Lung microvascular endothelial cell (primary cell): ENCODE data around the gene PTPRN2. TPM values are rescaled to one million over a fixed set of nuclear protein-coding genes. Genes with fewer than 3 reads are reported as not detected.

Experiments used
- DNase-seq, 2 donors: peaks; one replicate each; pipeline versions ENCODE4 v3.0.0 to v3.0.0-alpha.2; 2010; ENCODE audit warnings: low read depth in 2 of 2
- total RNA-seq: library from RNA; depleted of rRNA; stranded (reverse); fragments of >200 nt; gene quantifications from 2 replicates; pipeline ENCODE4 v1.2.1, GENCODE V29; 2014

Gene PTPRN2
- total RNA-seq, 1 donor from 2014 or later: 4.6 TPM

DNA sequence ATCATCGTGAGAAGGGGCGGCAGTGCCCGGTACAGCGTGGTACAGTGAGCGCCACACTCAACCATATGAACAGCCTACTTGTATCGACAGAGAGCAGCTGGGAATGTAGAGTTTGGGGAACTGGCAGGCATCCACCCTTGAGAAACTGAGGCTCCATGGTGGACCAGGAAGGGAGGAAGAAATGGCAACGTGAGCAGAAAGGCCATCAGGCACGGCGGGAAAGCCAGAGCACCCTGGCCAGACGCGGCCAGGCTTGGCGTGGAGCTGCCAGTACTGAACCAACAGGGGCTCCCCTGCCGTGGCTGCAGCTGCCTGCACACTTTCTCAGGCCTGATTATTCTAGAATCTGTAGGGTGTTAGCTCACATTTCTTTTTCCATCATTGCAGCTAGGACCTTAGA is 442.3 kb downstream of the PTPRN2 start:
- DNase-seq: no peak

DNA sequence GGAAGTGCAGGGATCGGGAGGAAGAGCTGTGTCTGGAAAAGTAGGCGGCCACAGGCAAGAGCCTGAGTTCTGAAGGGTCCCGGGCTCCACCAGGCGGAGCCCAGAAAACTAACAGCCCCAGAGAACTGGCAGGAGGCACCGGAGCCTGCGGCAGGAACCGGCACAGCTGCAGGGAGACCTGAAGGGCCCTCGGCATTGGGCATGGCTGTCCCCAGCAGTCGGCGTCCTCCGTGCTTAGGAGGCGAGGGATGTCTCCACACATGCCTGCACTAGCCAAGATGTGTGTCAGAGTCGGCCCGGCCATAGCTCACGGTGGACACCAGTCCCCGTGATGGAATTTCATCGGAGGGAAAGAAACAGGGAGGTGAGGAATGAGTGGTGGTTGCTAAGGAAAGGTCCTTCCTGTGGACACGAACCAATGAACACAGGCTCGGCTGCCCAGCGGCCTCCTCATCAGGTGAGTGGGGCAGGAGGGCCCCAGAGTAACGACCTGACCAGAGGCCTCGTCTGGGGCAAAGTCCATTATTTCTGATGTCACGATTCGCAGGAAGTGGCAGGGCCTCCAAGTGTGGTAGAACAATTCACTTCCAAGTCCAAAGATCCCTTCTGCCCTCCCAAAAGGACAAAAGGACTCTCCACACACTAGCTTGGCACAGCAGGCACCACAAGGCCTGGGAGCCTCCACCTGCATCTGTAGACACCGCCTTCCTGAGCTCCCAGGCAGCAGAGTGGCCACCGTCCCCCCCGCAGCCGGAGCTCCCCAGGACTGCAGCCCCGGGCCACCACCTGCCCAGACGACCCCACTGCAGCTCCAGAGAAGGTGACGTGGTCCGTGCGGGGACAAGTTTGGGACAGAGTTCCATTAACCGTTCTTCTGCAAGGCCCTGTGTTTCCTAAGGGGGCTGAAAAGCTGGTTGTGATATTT is 444.2 kb downstream of the PTPRN2 start:
- no peak for DNase-seq

DNA sequence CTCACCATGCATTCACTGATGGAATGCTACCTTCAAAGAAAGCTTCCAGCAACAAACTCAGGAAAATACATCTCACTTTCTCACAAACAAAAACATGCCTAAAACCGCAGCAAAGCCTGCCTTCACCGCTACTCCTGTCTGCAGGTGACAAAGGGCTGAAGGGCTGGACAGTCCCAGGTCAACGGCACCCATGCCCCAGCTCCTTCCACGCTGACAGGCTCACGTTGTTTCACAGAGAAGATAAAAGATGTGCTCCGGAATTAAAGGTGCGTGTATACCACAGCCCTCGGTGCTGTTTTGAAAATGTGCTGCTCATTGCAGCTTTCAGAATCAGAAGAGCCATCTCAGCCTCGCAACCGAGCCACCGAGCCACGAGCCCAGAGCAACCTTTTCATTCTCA is 445.0 kb downstream of the PTPRN2 start:
- no peak for DNase-seq

DNA sequence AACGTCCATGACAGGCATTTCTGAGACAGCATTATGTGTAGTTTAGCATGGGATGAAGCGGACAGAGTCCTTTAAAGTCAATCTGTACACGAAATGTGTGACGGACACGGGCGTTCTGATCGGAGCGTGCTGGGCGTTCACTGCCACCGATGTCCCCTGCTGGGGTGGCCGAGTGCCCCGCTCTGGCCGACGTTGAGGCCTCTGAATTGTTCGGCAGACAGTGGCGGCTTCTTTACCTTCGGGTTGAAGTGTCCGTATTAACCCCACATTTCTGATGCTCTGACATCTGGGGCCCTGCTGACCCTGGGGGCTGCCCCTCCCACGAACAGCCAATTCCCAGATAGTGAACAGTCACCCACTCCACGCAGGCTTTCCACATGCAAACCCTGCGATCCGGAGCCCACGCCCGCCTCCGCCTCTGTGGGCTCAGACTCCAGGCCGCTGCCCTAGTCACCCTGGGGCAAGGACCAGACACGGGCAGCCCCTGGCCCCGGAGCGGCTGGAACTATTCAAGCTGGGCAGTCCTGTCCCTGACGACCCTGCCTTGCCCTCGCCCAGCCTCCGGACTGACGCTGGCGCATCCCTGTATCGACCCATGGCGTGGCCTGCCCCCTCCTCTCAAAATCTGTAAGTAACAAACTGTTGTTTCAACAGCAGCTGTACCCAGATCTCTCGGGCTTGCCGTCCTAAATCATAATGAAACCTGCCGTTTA is 445.7 kb downstream of the PTPRN2 start:
- no peak for DNase-seq

DNA sequence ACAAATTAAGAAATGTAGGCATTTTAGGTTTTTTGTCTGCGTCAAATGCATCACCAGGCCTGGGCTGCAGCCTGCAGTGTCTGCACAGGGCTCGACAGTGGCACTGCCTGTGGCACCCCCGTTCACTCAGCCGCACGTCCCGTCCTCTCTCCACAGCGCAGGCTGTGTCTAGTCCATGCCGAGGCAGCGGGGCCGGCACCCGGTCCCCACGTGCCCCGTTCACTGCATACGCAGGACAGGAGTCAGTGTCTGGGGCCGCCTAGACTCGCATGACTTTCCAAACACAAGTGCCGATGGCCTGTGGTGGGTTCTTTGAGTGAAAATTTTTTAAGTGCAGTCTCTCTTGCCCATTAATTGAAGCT is 446.4 kb downstream of the PTPRN2 start:
- no peak for DNase-seq

DNA sequence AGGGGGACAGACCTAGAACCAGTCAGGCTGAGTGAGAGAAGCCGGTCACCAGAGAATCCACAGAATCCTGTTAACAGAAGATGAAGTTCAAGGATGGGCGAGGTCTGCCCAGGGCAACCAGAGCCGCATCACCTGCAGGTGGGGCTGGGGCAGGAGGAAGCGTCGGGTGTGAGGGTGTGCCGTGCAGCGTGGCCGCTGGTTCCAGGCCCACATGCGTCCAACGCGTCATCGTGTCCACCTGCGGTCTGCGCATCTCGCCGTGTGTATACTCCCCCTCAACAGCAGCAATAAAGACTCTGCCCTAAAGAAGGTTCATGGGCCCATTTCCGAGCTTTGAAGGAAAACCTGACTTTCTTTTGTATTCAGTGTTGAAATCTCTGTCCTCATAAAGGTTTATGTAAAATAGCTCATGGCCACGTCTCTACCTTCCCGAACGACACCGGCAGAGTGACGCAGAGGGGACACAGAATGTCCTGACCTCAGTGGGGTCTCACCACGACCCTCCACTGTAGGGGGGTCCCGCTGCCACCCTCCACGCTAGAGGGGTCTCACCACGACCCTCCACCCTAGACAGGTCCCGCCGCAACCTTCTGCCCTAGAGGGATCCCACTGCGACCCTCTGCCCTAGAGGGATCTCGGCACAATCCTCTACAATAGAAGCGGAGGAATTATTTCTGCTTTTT is 446.9 kb downstream of the PTPRN2 start:
- no peak for DNase-seq

DNA sequence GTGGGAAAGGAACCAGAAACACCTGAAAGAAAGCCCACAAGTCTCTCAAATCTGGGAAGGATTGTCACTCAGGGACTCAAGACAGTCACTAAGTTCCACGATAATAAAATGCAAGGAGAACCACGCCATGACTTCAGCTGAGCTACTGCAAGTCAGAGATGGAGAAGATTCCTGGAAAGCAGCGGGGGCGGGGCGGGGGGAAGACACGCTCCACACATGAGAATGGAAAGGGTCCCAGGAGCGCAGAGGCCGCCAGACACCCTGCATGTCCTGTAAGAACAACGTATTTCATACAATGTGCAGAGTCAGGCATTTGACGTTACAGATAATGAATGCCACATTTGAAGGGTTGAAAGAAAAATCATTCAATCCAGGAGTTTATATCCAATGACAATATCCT is 448.1 kb downstream of the PTPRN2 start:
- no peak for DNase-seq

DNA sequence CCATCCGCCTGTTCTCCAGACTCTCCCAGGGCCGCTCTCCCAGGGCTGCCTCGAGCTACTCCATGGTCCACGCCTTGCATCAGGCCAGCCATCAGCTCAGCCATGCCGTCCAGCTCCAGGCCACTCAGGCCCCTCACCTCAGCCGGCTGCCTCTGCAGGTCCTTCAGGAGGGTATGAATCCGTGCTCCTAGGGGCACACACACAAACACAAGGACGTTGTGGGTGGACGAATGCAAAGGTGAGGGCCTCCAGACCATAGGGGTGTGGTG is 449.4 kb downstream of the PTPRN2 start:
- DNase-seq: no peak

DNA sequence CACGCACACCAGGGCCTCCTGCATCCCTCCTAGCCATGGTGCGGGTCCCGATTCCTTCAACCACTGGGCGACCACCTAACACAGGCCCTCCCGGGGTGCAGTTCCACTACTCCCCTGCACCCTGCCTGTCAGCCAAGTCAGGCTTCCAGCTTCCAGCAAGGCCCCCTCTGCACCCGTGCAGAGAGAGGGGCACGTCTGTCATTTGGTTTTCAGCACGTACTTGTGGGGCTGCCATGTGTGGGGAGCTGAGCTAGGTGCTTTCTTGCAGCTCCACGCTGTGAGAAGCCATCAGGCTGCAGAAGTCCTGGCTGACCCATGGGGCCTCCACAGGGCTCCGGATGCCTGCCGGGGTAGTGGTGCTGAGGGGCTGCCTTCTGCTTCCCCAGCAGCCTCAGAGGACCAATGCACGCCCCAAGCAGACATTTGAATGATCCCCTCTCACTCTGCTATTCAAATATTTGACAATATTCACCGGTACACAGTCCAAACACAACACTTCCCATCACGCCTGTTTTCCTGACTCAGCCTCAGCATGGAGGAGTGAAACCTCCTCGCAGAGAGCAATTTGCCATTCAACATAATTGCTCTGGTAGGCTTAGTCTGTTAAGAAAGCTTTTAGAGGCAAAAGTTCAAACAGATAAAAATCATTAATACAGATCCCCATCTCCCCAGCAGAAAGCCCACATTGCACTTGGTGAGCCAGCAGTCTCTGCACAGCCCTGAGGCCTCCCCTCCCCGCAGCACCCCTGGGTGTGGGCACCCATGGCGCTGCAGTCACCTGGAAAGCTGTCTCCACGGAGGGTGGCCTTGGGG is 449.9 kb downstream of the PTPRN2 start:
- no peak for DNase-seq

DNA sequence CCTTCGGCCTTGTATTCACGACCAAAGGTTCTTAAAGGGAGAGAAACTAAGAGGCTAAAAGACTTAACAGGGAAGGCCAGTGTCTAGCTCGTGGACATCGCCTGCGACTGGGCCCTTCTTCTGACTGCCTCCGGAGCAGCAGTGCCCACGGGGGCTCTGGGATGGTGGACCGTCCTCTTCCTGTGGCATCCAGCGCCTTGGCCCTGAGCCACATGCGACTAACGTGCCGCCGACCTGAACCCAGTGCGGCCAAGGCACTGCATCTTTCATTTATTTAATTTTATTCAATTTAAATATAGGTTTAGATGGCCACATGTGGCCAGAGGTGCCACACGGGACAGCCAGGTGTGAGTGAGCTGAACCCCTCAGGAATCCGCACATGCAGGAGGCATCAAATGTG is 451.7 kb downstream of the PTPRN2 start:
- DNase-seq: no peak

DNA sequence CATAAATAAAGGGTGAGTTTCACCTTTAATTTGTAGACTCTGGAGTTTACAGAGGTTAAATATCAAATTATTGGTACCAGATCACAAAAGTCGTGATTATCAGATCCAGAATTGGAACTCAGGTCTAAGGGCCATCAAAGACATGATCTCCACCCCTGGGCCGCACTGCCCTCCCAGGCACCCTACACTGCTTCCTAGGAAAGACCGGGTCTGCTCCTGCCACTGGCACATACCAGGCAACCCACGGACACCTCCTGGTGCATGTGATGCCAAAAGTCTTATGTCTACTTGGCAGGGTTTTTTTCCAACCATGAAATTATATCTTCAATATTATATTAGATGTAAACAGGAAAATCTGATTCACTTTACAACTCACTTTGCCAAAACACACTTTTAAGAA is 452.8 kb downstream of the PTPRN2 start:
- DNase-seq: no peak

DNA sequence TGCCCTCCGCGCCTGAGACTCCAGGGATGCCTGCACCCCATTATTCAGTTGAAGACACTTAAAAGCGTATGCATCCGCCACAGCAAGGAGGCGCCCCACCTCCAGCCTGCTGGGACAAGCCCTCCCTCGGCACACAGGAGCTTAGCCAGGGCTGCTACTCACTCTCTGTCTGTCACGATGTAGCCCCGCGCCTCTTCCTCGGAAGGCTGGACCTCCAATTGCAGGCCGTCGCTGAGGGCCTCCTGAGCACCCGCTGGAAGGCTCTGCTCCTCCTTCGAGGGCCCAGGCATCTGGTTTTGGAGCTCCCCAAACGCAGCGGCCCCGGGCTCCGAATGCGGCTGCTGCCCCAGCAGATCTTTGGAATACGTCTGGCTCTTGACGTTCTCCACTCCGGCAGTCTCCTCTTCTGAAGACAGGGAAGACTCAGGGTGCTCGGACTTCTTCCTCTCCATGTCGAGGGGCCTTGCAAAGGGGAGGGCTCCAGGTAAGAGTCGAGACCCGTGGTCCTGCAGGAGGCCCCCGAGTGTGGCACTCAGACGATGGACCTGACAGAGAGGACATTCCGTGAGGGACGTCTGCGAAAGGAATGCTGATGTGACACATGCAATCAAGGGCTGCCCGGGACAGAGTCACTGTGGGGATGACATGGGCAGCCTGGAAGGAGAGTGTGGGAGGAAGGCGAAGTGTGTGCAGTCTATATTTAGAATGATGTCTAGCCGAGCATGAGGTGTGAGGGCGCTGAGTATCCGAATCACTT is 453.9 kb downstream of the PTPRN2 start:
- DNase-seq: no peak

DNA sequence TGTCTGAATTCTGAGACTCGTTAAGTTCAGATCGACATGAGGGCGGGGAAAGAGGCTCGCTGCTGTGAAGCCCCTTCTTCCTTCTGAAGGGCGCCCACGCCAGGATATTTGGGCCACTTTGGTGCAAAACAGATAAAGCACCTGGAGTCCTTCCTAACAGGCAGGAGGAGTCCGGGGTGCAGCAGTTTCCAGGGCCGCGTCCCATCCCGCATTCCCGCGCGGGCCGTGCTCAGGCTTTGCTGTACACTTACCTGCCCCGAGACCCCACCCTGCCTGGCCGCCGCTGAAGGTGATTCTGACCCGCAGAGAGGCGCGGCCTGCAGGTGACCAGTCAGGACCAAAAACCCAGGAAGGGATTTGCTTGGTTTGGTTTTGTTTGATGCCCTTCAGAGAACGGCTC is 454.6 kb downstream of the PTPRN2 start:
- no peak for DNase-seq

DNA sequence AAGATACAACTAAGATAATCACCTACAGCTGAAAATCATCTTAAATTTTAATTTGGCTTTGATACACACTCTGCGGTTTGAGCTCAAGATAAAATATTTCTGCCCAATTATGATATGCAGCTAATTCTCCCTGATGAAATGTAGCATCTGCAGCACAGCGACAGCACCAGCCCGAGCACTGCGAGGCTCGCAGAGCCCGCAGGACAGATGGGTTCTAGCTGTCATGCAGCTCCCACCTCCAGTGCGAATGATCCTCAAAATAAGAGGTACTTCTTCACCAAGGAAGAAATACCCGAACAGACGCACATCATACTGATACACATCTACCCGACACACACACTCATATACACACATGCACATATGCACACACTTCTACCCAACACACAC is 457.6 kb downstream of the PTPRN2 start:
- no peak for DNase-seq

DNA sequence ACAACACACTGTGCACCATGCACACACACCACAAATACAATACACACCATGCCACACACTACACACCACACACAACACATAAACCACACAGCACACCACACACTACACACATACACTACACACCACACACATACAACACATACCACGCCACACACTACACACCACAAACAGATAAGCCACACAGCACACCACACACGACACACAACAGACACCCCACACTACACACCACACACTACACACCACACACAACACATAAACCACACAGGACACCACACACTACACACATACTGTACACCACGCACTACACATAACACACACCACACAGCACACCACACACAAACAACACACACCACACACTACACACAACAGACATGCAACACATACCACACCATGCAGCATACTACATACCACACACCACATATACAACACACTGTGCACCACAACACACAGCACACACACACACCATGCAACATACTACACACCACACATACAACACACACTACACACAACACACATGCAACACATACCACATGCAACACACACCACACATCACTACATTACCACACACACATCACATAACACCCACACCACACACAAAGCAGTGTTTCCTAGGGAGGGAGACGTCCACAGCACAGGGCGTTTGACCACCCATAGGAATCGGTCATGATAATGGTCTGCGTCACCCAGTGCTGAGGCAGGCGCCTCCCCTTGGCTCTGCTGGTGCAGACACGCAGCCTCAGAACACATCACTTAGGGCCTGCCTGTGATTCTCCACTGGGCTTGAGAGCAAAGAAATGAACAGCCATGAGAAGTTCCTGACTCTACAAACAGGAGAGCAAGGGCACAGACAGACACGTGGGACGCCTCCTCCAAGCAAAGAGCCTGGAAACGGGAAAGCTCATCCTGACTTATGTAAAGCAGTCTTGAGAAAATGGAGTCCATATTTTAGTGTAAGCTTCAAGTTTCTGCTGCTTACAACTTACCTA is 458.3 kb downstream of the PTPRN2 start:
- DNase-seq: no peak

DNA sequence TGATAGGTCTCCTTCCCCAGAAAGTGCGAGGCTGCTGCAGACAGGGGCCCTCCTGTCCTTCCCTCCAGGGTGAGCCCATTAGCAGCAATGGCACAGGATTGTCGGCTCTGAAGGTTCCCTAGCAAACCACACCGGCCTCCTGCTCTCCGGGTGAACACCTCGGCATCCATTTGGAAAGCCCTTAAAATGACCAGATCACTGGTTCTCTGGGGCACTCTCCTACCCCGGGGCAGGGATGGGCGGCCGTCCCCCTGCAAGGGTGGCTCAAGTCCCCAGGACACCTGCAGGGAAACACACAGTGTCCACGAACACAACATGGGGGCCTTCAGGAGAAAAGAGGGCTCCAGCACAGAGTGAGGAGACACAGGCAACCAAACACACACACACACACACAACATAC is 459.1 kb downstream of the PTPRN2 start:
- DNase-seq: no peak

DNA sequence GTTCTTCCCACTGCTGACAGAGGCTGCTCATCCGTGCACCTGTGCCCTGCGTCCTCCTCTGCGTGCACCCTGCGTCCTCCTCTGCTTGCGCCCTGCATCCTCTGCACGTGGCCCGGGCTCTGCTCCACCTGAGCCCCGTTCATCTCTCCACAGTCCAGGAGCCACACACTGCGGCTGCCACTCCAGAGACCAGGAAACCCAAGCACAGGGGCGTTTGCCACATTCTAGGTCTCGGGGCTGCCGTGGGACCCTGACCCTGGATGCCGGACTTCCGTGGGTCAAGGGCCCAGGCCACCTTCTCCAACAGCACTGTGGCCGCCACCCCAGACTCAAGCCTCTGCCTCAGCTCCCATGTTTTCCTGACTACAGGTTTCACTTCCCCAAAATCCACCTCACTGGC is 460.4 kb downstream of the PTPRN2 start:
- no peak for DNase-seq

DNA sequence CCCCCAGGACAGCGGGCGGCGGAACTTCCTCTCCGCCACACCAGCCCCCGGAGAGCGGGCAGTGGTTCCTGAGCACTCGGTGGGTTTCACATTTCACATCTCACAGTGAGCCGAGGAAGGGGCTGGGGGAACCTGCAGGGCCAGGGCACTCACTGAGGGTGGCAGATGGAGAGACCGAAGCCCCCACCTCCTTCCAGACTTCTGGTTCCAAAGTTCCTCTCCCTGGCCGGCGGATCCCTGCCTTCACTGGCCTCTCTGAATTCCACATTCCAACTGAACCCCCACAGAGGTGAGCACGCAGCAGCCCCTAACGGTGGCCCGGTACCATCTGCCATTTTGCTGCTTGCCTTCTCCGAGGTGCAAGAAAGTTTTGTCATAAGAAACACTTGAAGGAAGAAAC is 461.0 kb downstream of the PTPRN2 start:
- DNase-seq: no peak

DNA sequence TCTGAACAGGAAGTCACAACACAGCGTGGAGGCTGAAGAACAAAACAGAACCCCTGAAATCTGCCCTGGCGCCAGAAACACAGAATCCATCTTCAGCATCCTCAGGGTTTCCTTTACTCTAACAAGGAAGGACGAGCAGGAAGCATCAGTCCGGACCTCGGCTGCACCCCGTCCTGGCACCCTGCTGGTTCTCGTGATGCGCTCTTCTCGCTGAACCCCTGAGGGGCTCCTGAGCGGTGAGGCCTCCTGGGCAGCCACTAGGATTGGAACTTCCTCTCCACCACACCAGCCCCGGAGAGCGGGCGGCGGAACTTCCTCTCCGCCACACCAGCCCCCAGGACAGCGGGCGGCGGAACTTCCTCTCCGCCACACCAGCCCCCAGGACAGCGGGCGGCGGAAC is 461.9 kb downstream of the PTPRN2 start:
- no peak for DNase-seq

DNA sequence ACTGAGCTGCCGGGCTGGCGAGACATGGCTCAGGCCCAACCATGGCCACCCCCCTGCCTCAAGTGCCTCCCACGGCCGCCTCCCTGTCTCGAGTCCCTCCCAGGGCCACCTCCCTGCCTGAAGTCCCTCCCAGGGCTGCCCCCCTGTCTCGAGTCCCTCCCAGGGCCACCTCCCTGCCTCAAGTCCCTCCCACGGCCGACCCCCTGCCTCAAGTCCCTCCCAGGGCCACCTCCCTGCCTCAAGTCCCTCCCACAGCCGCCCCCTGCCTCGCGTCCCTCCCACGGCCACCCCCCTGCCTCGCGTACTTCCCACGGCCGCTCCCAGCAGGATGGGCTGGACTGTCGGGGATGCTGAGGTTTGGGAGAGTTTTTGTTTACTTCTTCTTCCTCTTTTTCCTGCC is 462.5 kb downstream of the PTPRN2 start:
- DNase-seq: no peak
